ENCODE measurements around the gene NWD2. TPM values are rescaled to one million over a fixed set of nuclear protein-coding genes. Genes with fewer than 3 reads are reported as not detected.

Gene NWD2
- total and polyA plus RNA-seq, 4 donors = 0.17 TPM; not detected in 3

GRCh38 chr4:37447886-37448285 lies 203.3 kb downstream of the NWD2 start:
- WGBS, 2 donors = 67 to 75% methylated on average over 3 of the region's 3 CpGs
- no peak for ATAC-seq (ENCODE audit: insufficient read depth, low FRiP score)

GRCh38 chr4:37450309-37450708 lies 205.8 kb downstream of the NWD2 start:
- H3K9ac ChIP-seq (ENCODE audit: insufficient read depth in 1 of 2, low read length in 2 of 2) = no peak overlapping the region
- H3K27me3 ChIP-seq (ENCODE audit: control insufficient read depth in 3 of 3, insufficient read depth in 3 of 3, low read length in 2 of 3) = peaks cover 4 to 40% (median 30%) of the 10 kb centered on the region in 3 donors
- peaks cover 0 to 17% (median 0%) of the 10 kb centered on the region in 5 donors for H3K4me1 ChIP-seq (ENCODE audit: control insufficient read depth in 5 of 5, insufficient read depth in 5 of 5, low read length in 5 of 5)
- ATAC-seq (ENCODE audit: insufficient read depth, low FRiP score) = no peak
- WGBS, 2 donors = 88 to 96% methylated on average over 2 of the region's 2 CpGs
- no peaks in the 10 kb centered on the region for H3K9me3 ChIP-seq (ENCODE audit: control insufficient read depth in 4 of 4, insufficient read depth in 3 of 4, low read length in 3 of 4)
- no peak overlapping the region for H3K4me3 ChIP-seq
- TF ChIP-seq CTCF (IDR thresholded peaks at IDR 0.05; ENCODE audit: control extremely low read depth, extremely low read depth) = no peak
- H3K36me3 ChIP-seq (ENCODE audit: control insufficient read depth in 4 of 4, insufficient read depth in 4 of 4, low read length in 4 of 4) = no peaks in the 10 kb centered on the region
- H3K27ac ChIP-seq (ENCODE audit: low read depth in 1 of 2, low read length in 1 of 2) = no peak overlapping the region
- DNase-seq = no peak

More at GRCh38 chr4:37447886-37448285, 203.3 kb downstream of the NWD2 start:
- TF ChIP-seq CTCF (IDR thresholded peaks at IDR 0.05; ENCODE audit: control extremely low read depth, extremely low read depth) = no peak
- Histone ChIP-seq H3K9ac (ENCODE audit: insufficient read depth in 1 of 2, low read length in 2 of 2) (no peak overlapping the region), H3K27me3 (ENCODE audit: control insufficient read depth in 3 of 3, insufficient read depth in 3 of 3, low read length in 2 of 3) (peaks cover 4 to 24% (median 18%) of the 10 kb centered on the region in 3 donors), H3K4me1 (ENCODE audit: control insufficient read depth in 5 of 5, insufficient read depth in 5 of 5, low read length in 5 of 5) (peaks cover 0 to 9% (median 0%) of the 10 kb centered on the region in 5 donors), H3K27ac (ENCODE audit: low read depth in 1 of 2, low read length in 1 of 2) (no peak overlapping the region), H3K36me3 (ENCODE audit: control insufficient read depth in 4 of 4, insufficient read depth in 4 of 4, low read length in 4 of 4) (no peaks in the 10 kb centered on the region), H3K4me3 (no peak overlapping the region), H3K9me3 (ENCODE audit: control insufficient read depth in 4 of 4, insufficient read depth in 3 of 4, low read length in 3 of 4) (peaks cover 0 to 3% (median 0%) of the 10 kb centered on the region in 4 donors)
- DNase-seq = no peak

GRCh38 chr4:37450911-37451310 lies 206.4 kb downstream of the NWD2 start:
- DNase-seq = no peak
- H3K4me1 ChIP-seq (ENCODE audit: control insufficient read depth in 5 of 5, insufficient read depth in 5 of 5, low read length in 5 of 5) = peaks cover 0 to 13% (median 0%) of the 10 kb centered on the region in 5 donors
- no peak for TF ChIP-seq CTCF (IDR thresholded peaks at IDR 0.05; ENCODE audit: control extremely low read depth, extremely low read depth)
- no peaks in the 10 kb centered on the region for H3K9me3 ChIP-seq (ENCODE audit: control insufficient read depth in 4 of 4, insufficient read depth in 3 of 4, low read length in 3 of 4)
- ATAC-seq (ENCODE audit: insufficient read depth, low FRiP score) = no peak
- no peaks in the 10 kb centered on the region for H3K36me3 ChIP-seq (ENCODE audit: control insufficient read depth in 4 of 4, insufficient read depth in 4 of 4, low read length in 4 of 4)
- H3K4me3 ChIP-seq = no peak overlapping the region
- no peak overlapping the region for H3K9ac ChIP-seq (ENCODE audit: insufficient read depth in 1 of 2, low read length in 2 of 2)
- peaks cover 4 to 46% (median 34%) of the 10 kb centered on the region in 3 donors for H3K27me3 ChIP-seq (ENCODE audit: control insufficient read depth in 3 of 3, insufficient read depth in 3 of 3, low read length in 2 of 3)
- WGBS, 2 donors = 87 to 90% methylated on average over 1 of the region's 1 CpG
- H3K27ac ChIP-seq (ENCODE audit: low read depth in 1 of 2, low read length in 1 of 2) = no peak overlapping the region

- Histone ChIP-seq H3K9ac (ENCODE audit: insufficient read depth in 1 of 2, low read length in 2 of 2) (no peak overlapping the region), H3K4me1 (ENCODE audit: control insufficient read depth in 5 of 5, insufficient read depth in 5 of 5, low read length in 5 of 5) (peaks cover 0 to 8% (median 0%) of the 10 kb centered on the region in 5 donors), H3K9me3 (ENCODE audit: control insufficient read depth in 4 of 4, insufficient read depth in 3 of 4, low read length in 3 of 4) (no peaks in the 10 kb centered on the region), H3K27me3 (ENCODE audit: control insufficient read depth in 3 of 3, insufficient read depth in 3 of 3, low read length in 2 of 3) (peaks cover 4 to 50% (median 32%) of the 10 kb centered on the region in 3 donors), H3K27ac (ENCODE audit: low read depth in 1 of 2, low read length in 1 of 2) (no peak overlapping the region), H3K4me3 (no peak overlapping the region), H3K36me3 (ENCODE audit: control insufficient read depth in 4 of 4, insufficient read depth in 4 of 4, low read length in 4 of 4) (no peaks in the 10 kb centered on the region)
- DNase-seq = no peak
- no peak for ATAC-seq (ENCODE audit: insufficient read depth, low FRiP score)
- TF ChIP-seq CTCF (IDR thresholded peaks at IDR 0.05; ENCODE audit: control extremely low read depth, extremely low read depth) = no peak
- WGBS, 2 donors = 75 to 84% methylated on average over 2 of the region's 2 CpGs
These were observed 207.1 kb downstream of the NWD2 start for GRCh38 chr4:37451656-37452055.
